Raji (cell line): ENCODE data around the gene PNO1.

Source experiments
- POLR2A ChIP-seq: IDR thresholded peaks from 2 replicates; pipeline ENCODE4 v1.6.1; 2011; ENCODE audit warnings: low read depth, low read length, control low read depth; ENCODE audit not compliant: insufficient read depth

The PNO1 gene

GRCh38 chr2:68157402-68158133 lies at the start of gene PNO1:
Gene PNO1, plus strand, starts transcription at chr2:68157888. Its CDS starts 47 bp downstream, at chr2:68157935.
- TF ChIP-seq POLR2A: peak; percentile 66; the same call in 1 of the 2 replicates

- TF ChIP-seq POLR2A: no peak
Measured at GRCh38 chr2:68108120-68108519, 49.6 kb upstream of the PNO1 start.

GRCh38 chr2:68110102-68110501 lies 47.6 kb upstream of the PNO1 start:
- TF ChIP-seq POLR2A: no peak

- TF ChIP-seq POLR2A: no peak
Measured at GRCh38 chr2:68115965-68116364, 41.7 kb upstream of the PNO1 start.

- TF ChIP-seq POLR2A: no peak
Measured at GRCh38 chr2:68118816-68119215, 38.9 kb upstream of the PNO1 start.

GRCh38 chr2:68119504-68119903 lies 38.2 kb upstream of the PNO1 start:
- no peak for TF ChIP-seq POLR2A

- TF ChIP-seq POLR2A: no peak
Measured at GRCh38 chr2:68121873-68122679, 35.6 kb upstream of the PNO1 start.

GRCh38 chr2:68122680-68122964 lies 35.1 kb upstream of the PNO1 start:
- TF ChIP-seq POLR2A: no peak

- TF ChIP-seq POLR2A: no peak
Measured at GRCh38 chr2:68124321-68124720, 33.4 kb upstream of the PNO1 start.

GRCh38 chr2:68125821-68126220 lies 31.9 kb upstream of the PNO1 start:
- no peak for TF ChIP-seq POLR2A

- no peak for TF ChIP-seq POLR2A
Measured at GRCh38 chr2:68126561-68126960, 31.1 kb upstream of the PNO1 start.

GRCh38 chr2:68127358-68128242 lies 30.1 kb upstream of the PNO1 start:
- no peak for TF ChIP-seq POLR2A

- TF ChIP-seq POLR2A: no peak
Measured at GRCh38 chr2:68134120-68134519, 23.6 kb upstream of the PNO1 start.

- no peak for TF ChIP-seq POLR2A
Measured at GRCh38 chr2:68134554-68134953, 23.1 kb upstream of the PNO1 start.
